GM19035 (cell line): ENCODE data around the gene PTCD2.
"Not testable (repeated sequence)": the region's sequence is repeated elsewhere in the genome, so short reads cannot be mapped to it uniquely, and the experiment has no call there.

Experiments
- ATAC-seq: cut with Tn5 transposase; IDR thresholded peaks from one replicate; pipeline ENCODE4 v1.9.1; 2021; ENCODE audit not compliant: unreplicated experiment

The PTCD2 gene

GRCh38 chr5:72377910-72378638, 57.9 kb downstream of the PTCD2 start:
- no peak for ATAC-seq

GRCh38 chr5:72378639-72379289, 58.6 kb downstream of the PTCD2 start:
- no peak for ATAC-seq

- ATAC-seq, result no peak
These were observed 59.8 kb downstream of the PTCD2 start for GRCh38 chr5:72379936-72380335.

GRCh38 chr5:72380492-72381274, 60.5 kb downstream of the PTCD2 start:
- ATAC-seq, result no peak

- ATAC-seq, result no peak
These were observed 63.1 kb downstream of the PTCD2 start for GRCh38 chr5:72383280-72383679.

GRCh38 chr5:72383726-72384125, 63.6 kb downstream of the PTCD2 start:
- ATAC-seq, result no peak

- ATAC-seq, result no peak
These were observed 66.5 kb downstream of the PTCD2 start for GRCh38 chr5:72386639-72387038.

- no peak for ATAC-seq
These were observed 67.8 kb downstream of the PTCD2 start for GRCh38 chr5:72387985-72388384.

GRCh38 chr5:72388646-72389045, 68.5 kb downstream of the PTCD2 start:
- ATAC-seq, result no peak

GRCh38 chr5:72390836-72391235, 70.7 kb downstream of the PTCD2 start:
- no peak for ATAC-seq

- no peak for ATAC-seq
These were observed 72.2 kb downstream of the PTCD2 start for GRCh38 chr5:72392326-72392733.

- ATAC-seq, result no peak
These were observed 72.9 kb downstream of the PTCD2 start for GRCh38 chr5:72393052-72393451.

- no peak for ATAC-seq
These were observed 74.5 kb downstream of the PTCD2 start for GRCh38 chr5:72394688-72395087.

- no peak for ATAC-seq
These were observed 77.7 kb downstream of the PTCD2 start for GRCh38 chr5:72397836-72398235.

GRCh38 chr5:72400950-72401349, 80.8 kb downstream of the PTCD2 start:
- ATAC-seq, result no peak

GRCh38 chr5:72402381-72402890, 82.3 kb downstream of the PTCD2 start:
- ATAC-seq, result no peak

GRCh38 chr5:72402959-72403628, 82.9 kb downstream of the PTCD2 start:
- no peak for ATAC-seq

GRCh38 chr5:72404771-72405170, 84.6 kb downstream of the PTCD2 start:
- ATAC-seq, result not testable (repeated sequence)

GRCh38 chr5:72407078-72407477, 86.9 kb downstream of the PTCD2 start:
- ATAC-seq, result no peak

- ATAC-seq, result no peak
These were observed 87.4 kb downstream of the PTCD2 start for GRCh38 chr5:72407541-72407940.

GRCh38 chr5:72408127-72408526, 88.0 kb downstream of the PTCD2 start:
- ATAC-seq, result no peak
